ENCODE results near the gene DDHD1. TPM values are rescaled to one million over a fixed set of nuclear protein-coding genes. Genes with fewer than 3 reads are reported as not detected.

The DDHD1 gene
- total RNA-seq, 1 experiment from 2014 or later: 15.7 TPM

DNA sequence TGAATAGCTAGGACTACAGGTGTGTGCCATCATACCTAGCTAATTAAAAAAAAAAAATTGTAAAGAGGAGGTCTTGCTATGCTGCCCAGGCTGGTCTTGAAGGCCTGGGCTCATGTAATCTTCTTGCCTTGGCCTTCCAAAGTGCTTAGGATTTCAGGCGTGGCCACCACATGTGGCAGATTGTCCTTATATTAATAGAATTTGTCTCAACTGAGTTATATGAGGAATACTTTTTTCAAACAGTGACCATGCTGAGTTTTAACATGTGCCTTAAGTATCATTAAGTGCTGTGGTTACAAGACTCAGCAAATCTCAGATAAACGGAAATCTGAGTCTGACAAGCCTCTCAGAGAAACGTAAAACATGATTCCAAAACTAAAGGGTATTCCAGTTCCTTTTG, 119.1 kb downstream of the DDHD1 start:
- Histone ChIP-seq H3K14ac (ENCODE audit: insufficient read depth, low read length) (no peak overlapping the region), H2BK20ac (ENCODE audit: low read depth, low read length, poor library complexity, severe bottlenecking) (no peak overlapping the region), H3K9ac (ENCODE audit: extremely low read depth, insufficient read length, low read length) (no peak overlapping the region), H3K79me1 (ENCODE audit: insufficient read depth, low read depth, low read length, poor library complexity, severe bottlenecking) (no peaks in the 10 kb centered on the region), H4K8ac (replicated peaks; ENCODE audit: insufficient read length, low read depth, low read length) (no peak overlapping the region), H2AK5ac (ENCODE audit: insufficient read length, low read length) (no peak overlapping the region), H4K20me1 (ENCODE audit: control insufficient read depth, insufficient read depth, insufficient read length) (no peaks in the 10 kb centered on the region), H3K4me2 (ENCODE audit: insufficient read depth, insufficient read length, low read length) (no peak overlapping the region), H3K18ac (ENCODE audit: insufficient read length, low read depth, low read length) (no peak overlapping the region), H3K79me2 (ENCODE audit: insufficient read depth, low read length) (no peaks in the 10 kb centered on the region), H4K5ac (ENCODE audit: insufficient read length, low read depth, low read length) (no peak overlapping the region), H3K27me3 (ENCODE audit: insufficient read depth, low read length) (no peaks in the 10 kb centered on the region), H2AFZ (ENCODE audit: low read length) (no peak overlapping the region), H3K4me1 (ENCODE audit: insufficient read depth, low read length) (no peaks in the 10 kb centered on the region), H3K56ac (ENCODE audit: insufficient read length, low read depth, low read length) (no peak overlapping the region), H3K23ac (ENCODE audit: insufficient read length, low read depth, low read length) (no peak overlapping the region), H2BK12ac (ENCODE audit: insufficient read length, low read depth, low read length) (no peak overlapping the region), H3T11ph (ENCODE audit: low read length) (no peak overlapping the region), H3K9me3 (ENCODE audit: control insufficient read depth, low read depth, low read length) (no peaks in the 10 kb centered on the region), H2BK15ac (ENCODE audit: low read depth, low read length) (no peak overlapping the region), H3K23me2 (ENCODE audit: insufficient read length, low read depth, low read length, poor library complexity, severe bottlenecking) (no peaks in the 10 kb centered on the region), H3K27ac (ENCODE audit: insufficient read length, low read depth, low read length) (no peak overlapping the region), H3K4ac (ENCODE audit: low read depth, low read length) (no peak overlapping the region), H2BK120ac (ENCODE audit: low read depth, low read length, poor library complexity, severe bottlenecking) (no peak overlapping the region), H2BK5ac (ENCODE audit: insufficient read length, low read length) (no peak overlapping the region), H4K91ac (ENCODE audit: insufficient read length, low read depth, low read length) (no peak overlapping the region)
- Mint-ChIP-seq H3K9me3 (no peaks in the 10 kb centered on the region), H3K4me3 (no peak overlapping the region), H3K4me1 (0 out of 4 replicates have a peak, but pooled peaks cover 0 to 2% of the 10 kb centered on the region in 2 experiments), H3K27me3 (ENCODE audit: low read depth) (no peaks in the 10 kb centered on the region), H3K36me3 (ENCODE audit: insufficient read depth in 1 of 3, low read depth in 3 of 3) (peaks cover 12 to 19% (median 14%) of the 10 kb centered on the region in 3 experiments), H3K27ac (no peak overlapping the region)
- no CpG with 5 or more reads among the region's 3 CpGs for WGBS (ENCODE audit: extremely low coverage, insufficient read length, low lambda C conversion rate)
- TF ChIP-seq, protein P1, sequence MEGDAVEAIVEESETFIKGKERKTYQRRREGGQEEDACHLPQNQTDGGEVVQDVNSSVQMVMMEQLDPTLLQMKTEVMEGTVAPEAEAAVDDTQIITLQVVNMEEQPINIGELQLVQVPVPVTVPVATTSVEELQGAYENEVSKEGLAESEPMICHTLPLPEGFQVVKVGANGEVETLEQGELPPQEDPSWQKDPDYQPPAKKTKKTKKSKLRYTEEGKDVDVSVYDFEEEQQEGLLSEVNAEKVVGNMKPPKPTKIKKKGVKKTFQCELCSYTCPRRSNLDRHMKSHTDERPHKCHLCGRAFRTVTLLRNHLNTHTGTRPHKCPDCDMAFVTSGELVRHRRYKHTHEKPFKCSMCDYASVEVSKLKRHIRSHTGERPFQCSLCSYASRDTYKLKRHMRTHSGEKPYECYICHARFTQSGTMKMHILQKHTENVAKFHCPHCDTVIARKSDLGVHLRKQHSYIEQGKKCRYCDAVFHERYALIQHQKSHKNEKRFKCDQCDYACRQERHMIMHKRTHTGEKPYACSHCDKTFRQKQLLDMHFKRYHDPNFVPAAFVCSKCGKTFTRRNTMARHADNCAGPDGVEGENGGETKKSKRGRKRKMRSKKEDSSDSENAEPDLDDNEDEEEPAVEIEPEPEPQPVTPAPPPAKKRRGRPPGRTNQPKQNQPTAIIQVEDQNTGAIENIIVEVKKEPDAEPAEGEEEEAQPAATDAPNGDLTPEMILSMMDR (conservative IDR thresholded peaks at IDR 0.05): no peak
- DNase-seq: no peak
